ENCODE measurements around the gene GBA2.

GBA2 gene

GRCh38 chr9:35791297-35791921 is 42.4 kb upstream of the GBA2 start, which contains the start of gene NPR2:
TSS of gene NPR2 (plus strand) at chr9:35791591. CDS start at chr9:35792409, 818 bp downstream.
- no peak within 1 kb of the TSS for H3K4me3 ChIP-seq (ENCODE audit: low read depth, low read length)
- TF ChIP-seq CTCF (IDR thresholded peaks at IDR 0.05; ENCODE audit: borderline replicate concordance, insufficient read depth, low read depth, low read length), result no peak

- TF ChIP-seq CTCF (IDR thresholded peaks at IDR 0.05; ENCODE audit: borderline replicate concordance, insufficient read depth, low read depth, low read length), result peak; percentile 69
- no peak overlapping the region for H3K4me3 ChIP-seq (ENCODE audit: low read depth, low read length)
Measured at GRCh38 chr9:35790385-35791296, 41.6 kb upstream of the GBA2 start.

- no peak overlapping the region for H3K4me3 ChIP-seq (ENCODE audit: low read depth, low read length)
- TF ChIP-seq CTCF (IDR thresholded peaks at IDR 0.05; ENCODE audit: borderline replicate concordance, insufficient read depth, low read depth, low read length), result no peak
Measured at GRCh38 chr9:35790025-35790384, 41.0 kb upstream of the GBA2 start.

GRCh38 chr9:35789541-35789940 is 40.5 kb upstream of the GBA2 start:
- no peak overlapping the region for H3K4me3 ChIP-seq (ENCODE audit: low read depth, low read length)
- no peak for TF ChIP-seq CTCF (IDR thresholded peaks at IDR 0.05; ENCODE audit: borderline replicate concordance, insufficient read depth, low read depth, low read length)

- no peak overlapping the region for H3K4me3 ChIP-seq (ENCODE audit: low read depth, low read length)
- no peak for TF ChIP-seq CTCF (IDR thresholded peaks at IDR 0.05; ENCODE audit: borderline replicate concordance, insufficient read depth, low read depth, low read length)
Measured at GRCh38 chr9:35783418-35783817, 34.4 kb upstream of the GBA2 start.

GRCh38 chr9:35781066-35781465 is 32.0 kb upstream of the GBA2 start:
- H3K4me3 ChIP-seq (ENCODE audit: low read depth, low read length), result no peak overlapping the region
- no peak for TF ChIP-seq CTCF (IDR thresholded peaks at IDR 0.05; ENCODE audit: borderline replicate concordance, insufficient read depth, low read depth, low read length)
